Measurements from ENCODE around the gene BCHE.

Gene BCHE

GRCh38 chr3:165775824-165776223 lies 61.4 kb downstream of the BCHE start:
- no peak overlapping the region for H3K4me3 ChIP-seq (ENCODE audit: low read depth, low read length)
- POLR2A ChIA-PET = no interaction called here
- H3K36me3 ChIP-seq (ENCODE audit: control insufficient read depth in 2 of 2, insufficient read depth in 1 of 2, low read length in 2 of 2) = no peaks in the 10 kb centered on the region
- no peaks in the 10 kb centered on the region for H3K9me3 ChIP-seq (ENCODE audit: control insufficient read depth, insufficient read depth, low read depth, low read length)
- TF ChIP-seq ZNF18 (tag by site-specific recombination; IDR thresholded peaks at IDR 0.05) (no peak), CTCF (tag by site-specific recombination; IDR thresholded peaks at IDR 0.05) (no peak), ZFP37 (tag by site-specific recombination; IDR thresholded peaks at IDR 0.05) (no peak), ZNF558 (tag by site-specific recombination; IDR thresholded peaks at IDR 0.05) (no peak), KLF7 (tag by site-specific recombination; IDR thresholded peaks at IDR 0.05; ENCODE audit: borderline replicate concordance) (no peak), ZNF513 (tag by site-specific recombination; IDR thresholded peaks at IDR 0.05) (no peak), ZNF292 (tag by site-specific recombination; IDR thresholded peaks at IDR 0.05; ENCODE audit: borderline replicate concordance, low read depth) (no peak), ZNF776 (tag by site-specific recombination; IDR thresholded peaks at IDR 0.05; ENCODE audit: borderline replicate concordance) (no peak), ZNF670 (tag by site-specific recombination; IDR thresholded peaks at IDR 0.05; ENCODE audit: low read depth) (no peak), ZNF555 (tag by site-specific recombination; conservative IDR thresholded peaks at IDR 0.05) (no peak), ZBTB7A (tag by site-specific recombination; IDR thresholded peaks at IDR 0.05; ENCODE audit: low read depth) (no peak), ZSCAN23 (tag by site-specific recombination; IDR thresholded peaks at IDR 0.05) (no peak), ZNF324 (tag by site-specific recombination; IDR thresholded peaks at IDR 0.05) (no peak)
- TF ChIP-seq, protein P1, sequence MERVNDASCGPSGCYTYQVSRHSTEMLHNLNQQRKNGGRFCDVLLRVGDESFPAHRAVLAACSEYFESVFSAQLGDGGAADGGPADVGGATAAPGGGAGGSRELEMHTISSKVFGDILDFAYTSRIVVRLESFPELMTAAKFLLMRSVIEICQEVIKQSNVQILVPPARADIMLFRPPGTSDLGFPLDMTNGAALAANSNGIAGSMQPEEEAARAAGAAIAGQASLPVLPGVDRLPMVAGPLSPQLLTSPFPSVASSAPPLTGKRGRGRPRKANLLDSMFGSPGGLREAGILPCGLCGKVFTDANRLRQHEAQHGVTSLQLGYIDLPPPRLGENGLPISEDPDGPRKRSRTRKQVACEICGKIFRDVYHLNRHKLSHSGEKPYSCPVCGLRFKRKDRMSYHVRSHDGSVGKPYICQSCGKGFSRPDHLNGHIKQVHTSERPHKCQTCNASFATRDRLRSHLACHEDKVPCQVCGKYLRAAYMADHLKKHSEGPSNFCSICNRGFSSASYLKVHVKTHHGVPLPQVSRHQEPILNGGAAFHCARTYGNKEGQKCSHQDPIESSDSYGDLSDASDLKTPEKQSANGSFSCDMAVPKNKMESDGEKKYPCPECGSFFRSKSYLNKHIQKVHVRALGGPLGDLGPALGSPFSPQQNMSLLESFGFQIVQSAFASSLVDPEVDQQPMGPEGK (tag by site-specific recombination; IDR thresholded peaks at IDR 0.05) = no peak
- no peaks in the 10 kb centered on the region for H3K4me1 ChIP-seq (ENCODE audit: control insufficient read depth, insufficient read depth, low read length)
- no peak overlapping the region for H3K27ac ChIP-seq (ENCODE audit: extremely low read depth, low read depth, low read length)
- CTCF ChIA-PET = no interaction called here

DNA sequence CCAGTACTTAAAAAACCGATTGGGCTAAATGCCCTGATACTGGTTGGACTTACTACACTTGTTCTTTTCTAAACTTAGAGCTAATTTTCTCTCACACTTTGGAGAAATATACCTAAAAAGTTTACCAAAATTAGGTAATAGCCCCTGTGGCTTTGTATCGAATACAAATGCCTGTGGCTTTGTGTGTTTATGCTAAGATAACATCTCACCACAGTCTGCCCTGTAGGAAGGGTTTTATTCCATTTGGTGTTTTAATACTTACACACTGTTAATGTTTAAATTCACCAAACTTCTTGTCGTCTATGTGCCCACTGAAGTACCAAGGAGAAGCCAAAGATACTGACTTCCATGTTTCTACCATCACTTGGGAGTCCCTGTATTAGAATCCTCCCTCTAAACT lies 66.4 kb downstream of the BCHE start:
- Histone ChIP-seq H3K9me3 (ENCODE audit: control insufficient read depth, insufficient read depth, low read depth, low read length) (no peaks in the 10 kb centered on the region), H3K27ac (ENCODE audit: extremely low read depth, low read depth, low read length) (no peak overlapping the region), H3K36me3 (ENCODE audit: control insufficient read depth in 2 of 2, insufficient read depth in 1 of 2, low read length in 2 of 2) (no peaks in the 10 kb centered on the region), H3K4me3 (ENCODE audit: low read depth, low read length) (no peak overlapping the region), H3K4me1 (ENCODE audit: control insufficient read depth, insufficient read depth, low read length) (no peaks in the 10 kb centered on the region)
- TF ChIP-seq ZBTB48 (tag by site-specific recombination; IDR thresholded peaks at IDR 0.05) = no peak
- TF ChIP-seq ZNF544 (tag by site-specific recombination; IDR thresholded peaks at IDR 0.05) = no peak
- TF ChIP-seq, protein P2, sequence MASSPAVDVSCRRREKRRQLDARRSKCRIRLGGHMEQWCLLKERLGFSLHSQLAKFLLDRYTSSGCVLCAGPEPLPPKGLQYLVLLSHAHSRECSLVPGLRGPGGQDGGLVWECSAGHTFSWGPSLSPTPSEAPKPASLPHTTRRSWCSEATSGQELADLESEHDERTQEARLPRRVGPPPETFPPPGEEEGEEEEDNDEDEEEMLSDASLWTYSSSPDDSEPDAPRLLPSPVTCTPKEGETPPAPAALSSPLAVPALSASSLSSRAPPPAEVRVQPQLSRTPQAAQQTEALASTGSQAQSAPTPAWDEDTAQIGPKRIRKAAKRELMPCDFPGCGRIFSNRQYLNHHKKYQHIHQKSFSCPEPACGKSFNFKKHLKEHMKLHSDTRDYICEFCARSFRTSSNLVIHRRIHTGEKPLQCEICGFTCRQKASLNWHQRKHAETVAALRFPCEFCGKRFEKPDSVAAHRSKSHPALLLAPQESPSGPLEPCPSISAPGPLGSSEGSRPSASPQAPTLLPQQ (tag by site-specific recombination; IDR thresholded peaks at IDR 0.05) = no peak
- no peak for TF ChIP-seq GFI1B (tag by site-specific recombination; IDR thresholded peaks at IDR 0.05)
- no peak for TF ChIP-seq ZNF654 (tag by site-specific recombination; IDR thresholded peaks at IDR 0.05; ENCODE audit: low read depth)
- TF ChIP-seq, protein P3, sequence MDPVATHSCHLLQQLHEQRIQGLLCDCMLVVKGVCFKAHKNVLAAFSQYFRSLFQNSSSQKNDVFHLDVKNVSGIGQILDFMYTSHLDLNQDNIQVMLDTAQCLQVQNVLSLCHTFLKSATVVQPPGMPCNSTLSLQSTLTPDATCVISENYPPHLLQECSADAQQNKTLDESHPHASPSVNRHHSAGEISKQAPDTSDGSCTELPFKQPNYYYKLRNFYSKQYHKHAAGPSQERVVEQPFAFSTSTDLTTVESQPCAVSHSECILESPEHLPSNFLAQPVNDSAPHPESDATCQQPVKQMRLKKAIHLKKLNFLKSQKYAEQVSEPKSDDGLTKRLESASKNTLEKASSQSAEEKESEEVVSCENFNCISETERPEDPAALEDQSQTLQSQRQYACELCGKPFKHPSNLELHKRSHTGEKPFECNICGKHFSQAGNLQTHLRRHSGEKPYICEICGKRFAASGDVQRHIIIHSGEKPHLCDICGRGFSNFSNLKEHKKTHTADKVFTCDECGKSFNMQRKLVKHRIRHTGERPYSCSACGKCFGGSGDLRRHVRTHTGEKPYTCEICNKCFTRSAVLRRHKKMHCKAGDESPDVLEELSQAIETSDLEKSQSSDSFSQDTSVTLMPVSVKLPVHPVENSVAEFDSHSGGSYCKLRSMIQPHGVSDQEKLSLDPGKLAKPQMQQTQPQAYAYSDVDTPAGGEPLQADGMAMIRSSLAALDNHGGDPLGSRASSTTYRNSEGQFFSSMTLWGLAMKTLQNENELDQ (tag by site-specific recombination; IDR thresholded peaks at IDR 0.05; ENCODE audit: low read depth) = no peak
- CTCF ChIA-PET = no interaction called here
- POLR2A ChIA-PET = no interaction called here
